Fibroblast of skin of scalp (primary cell): ENCODE measurements around the gene SHISA5.
"Not testable (repeated sequence)": the region's sequence is repeated elsewhere in the genome, so short reads cannot be mapped to it uniquely, and the experiment has no call there.

Experiments
- DNase-seq: peaks from one replicate; pipeline ENCODE4 v3.0.0-alpha.2; 2013

SHISA5 gene

GRCh38 chr3:48518638-48519276, 14.8 kb upstream of the SHISA5 start:
- DNase-seq = no peak

- DNase-seq = no peak
These were observed 14.1 kb upstream of the SHISA5 start for GRCh38 chr3:48518069-48518468.

GRCh38 chr3:48516571-48516970, 12.6 kb upstream of the SHISA5 start:
- DNase-seq = no peak

GRCh38 chr3:48514431-48515227, 10.7 kb upstream of the SHISA5 start:
- DNase-seq = no peak

- DNase-seq = no peak
These were observed 7.6 kb upstream of the SHISA5 start for GRCh38 chr3:48511551-48511950.

- DNase-seq = peak; percentile 52
These were observed 3.5 kb upstream of the SHISA5 start for GRCh38 chr3:48507256-48508061.

- DNase-seq = no peak
These were observed 2.1 kb upstream of the SHISA5 start for GRCh38 chr3:48505968-48506504.

GRCh38 chr3:48505146-48505545, 1.2 kb upstream of the SHISA5 start:
- no peak for DNase-seq

- DNase-seq = peak; percentile 44
These were observed 448 bp downstream of the SHISA5 start for GRCh38 chr3:48503401-48504050.

- DNase-seq = no peak
These were observed 1.2 kb downstream of the SHISA5 start for GRCh38 chr3:48502728-48503168.

GRCh38 chr3:48502121-48502520, 1.9 kb downstream of the SHISA5 start:
- no peak for DNase-seq

- no peak for DNase-seq
These were observed 2.8 kb downstream of the SHISA5 start for GRCh38 chr3:48501196-48501595.

GRCh38 chr3:48500656-48501055, 3.3 kb downstream of the SHISA5 start:
- no peak for DNase-seq

- DNase-seq = no peak
These were observed 10.8 kb downstream of the SHISA5 start for GRCh38 chr3:48493203-48493501.

GRCh38 chr3:48492461-48493202, 11.3 kb downstream of the SHISA5 start:
- DNase-seq = peak; percentile 15

GRCh38 chr3:48486952-48487351, 17.0 kb downstream of the SHISA5 start:
- no peak for DNase-seq

- DNase-seq = not testable (repeated sequence)
These were observed 21.2 kb downstream of the SHISA5 start for GRCh38 chr3:48482822-48483221.

GRCh38 chr3:48480891-48481290, 23.1 kb downstream of the SHISA5 start:
- not testable (repeated sequence) for DNase-seq

GRCh38 chr3:48478626-48479555, 25.1 kb downstream of the SHISA5 start:
- DNase-seq = no peak

GRCh38 chr3:48477959-48478520, 25.9 kb downstream of the SHISA5 start:
- DNase-seq = no peak
